ENCODE measurements around the gene NF2.

DNA sequence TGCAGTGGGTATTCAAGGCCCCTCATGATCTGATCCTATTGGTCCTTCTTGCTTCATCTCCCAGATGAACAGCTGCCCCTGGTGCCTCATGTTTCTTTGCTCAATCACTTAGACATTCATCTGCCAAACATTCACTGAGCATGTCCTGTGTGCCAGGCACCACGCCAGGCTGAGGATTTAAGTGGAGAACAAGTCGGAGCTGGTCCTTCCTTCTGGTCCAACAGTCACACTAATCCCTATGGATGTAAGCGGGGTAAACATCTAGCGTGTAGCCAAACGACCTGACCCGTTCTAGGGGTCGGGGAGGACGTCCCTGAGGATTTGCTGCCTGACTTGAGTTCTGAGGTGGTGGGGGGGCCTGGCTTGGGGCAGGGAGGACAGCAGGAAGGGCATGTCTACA is 141.5 kb downstream of the NF2 start:
- TF ChIP-seq, protein P1, sequence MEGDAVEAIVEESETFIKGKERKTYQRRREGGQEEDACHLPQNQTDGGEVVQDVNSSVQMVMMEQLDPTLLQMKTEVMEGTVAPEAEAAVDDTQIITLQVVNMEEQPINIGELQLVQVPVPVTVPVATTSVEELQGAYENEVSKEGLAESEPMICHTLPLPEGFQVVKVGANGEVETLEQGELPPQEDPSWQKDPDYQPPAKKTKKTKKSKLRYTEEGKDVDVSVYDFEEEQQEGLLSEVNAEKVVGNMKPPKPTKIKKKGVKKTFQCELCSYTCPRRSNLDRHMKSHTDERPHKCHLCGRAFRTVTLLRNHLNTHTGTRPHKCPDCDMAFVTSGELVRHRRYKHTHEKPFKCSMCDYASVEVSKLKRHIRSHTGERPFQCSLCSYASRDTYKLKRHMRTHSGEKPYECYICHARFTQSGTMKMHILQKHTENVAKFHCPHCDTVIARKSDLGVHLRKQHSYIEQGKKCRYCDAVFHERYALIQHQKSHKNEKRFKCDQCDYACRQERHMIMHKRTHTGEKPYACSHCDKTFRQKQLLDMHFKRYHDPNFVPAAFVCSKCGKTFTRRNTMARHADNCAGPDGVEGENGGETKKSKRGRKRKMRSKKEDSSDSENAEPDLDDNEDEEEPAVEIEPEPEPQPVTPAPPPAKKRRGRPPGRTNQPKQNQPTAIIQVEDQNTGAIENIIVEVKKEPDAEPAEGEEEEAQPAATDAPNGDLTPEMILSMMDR (IDR thresholded peaks at IDR 0.05; ENCODE audit: low read depth, low read length) = no peak
- TF ChIP-seq POLR2A (IDR thresholded peaks at IDR 0.05; ENCODE audit: extremely low read depth, insufficient read length) = no peak

All from NB4 (cell line).